GM19455 (cell line): ENCODE measurements around the gene PPP1R3F.

Experiments
- ATAC-seq: cut with Tn5 transposase; IDR thresholded peaks from one replicate; pipeline ENCODE4 v1.9.1; 2021; ENCODE audit not compliant: unreplicated experiment

Gene PPP1R3F, protein sequence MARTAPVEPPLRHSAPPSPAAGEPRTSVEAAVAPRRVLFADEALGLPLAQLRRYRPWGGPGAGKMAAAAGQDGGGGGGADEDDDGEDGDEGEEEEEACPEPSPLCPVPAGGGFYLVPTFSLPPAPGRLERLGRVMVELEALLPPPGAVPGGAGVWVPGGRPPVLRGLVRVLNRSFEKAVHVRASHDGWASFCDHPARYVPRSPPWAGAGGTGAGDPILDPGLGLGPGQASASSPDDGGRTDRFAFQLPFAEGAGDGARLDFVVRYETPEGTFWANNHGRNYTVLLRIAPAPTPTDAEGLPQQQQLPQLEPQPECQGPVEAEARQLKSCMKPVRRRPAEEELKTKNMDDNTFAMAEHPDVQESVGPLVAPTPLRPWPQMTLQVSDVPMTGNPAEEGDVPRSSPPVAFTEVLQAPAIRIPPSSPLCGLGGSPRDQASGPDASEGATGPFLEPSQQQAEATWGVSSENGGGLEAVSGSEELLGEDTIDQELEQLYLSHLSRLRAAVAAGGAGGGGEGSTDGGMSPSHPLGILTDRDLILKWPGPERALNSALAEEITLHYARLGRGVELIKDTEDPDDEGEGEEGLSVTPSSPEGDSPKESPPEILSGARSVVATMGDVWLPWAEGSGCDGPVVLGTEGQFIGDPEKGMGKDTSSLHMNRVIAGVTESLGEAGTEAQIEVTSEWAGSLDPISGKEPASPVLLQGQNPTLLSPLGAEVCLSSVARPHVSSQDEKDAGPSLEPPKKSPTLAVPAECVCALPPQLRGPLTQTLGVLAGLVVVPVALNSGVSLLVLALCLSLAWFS

DNA sequence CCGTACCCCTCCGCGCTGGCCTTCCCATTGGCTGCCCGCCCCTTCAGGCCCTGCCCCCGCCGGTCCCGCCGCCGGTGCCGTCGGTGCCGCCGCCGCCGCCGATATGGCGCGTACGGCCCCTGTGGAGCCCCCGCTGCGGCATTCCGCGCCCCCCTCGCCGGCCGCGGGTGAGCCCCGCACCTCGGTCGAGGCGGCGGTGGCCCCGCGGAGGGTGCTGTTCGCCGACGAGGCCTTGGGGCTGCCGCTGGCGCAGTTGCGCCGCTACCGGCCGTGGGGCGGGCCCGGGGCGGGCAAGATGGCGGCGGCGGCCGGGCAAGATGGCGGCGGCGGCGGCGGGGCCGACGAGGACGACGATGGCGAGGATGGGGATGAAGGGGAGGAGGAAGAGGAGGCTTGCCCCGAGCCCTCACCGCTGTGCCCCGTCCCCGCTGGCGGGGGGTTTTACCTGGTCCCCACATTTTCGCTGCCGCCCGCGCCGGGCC is at the start of gene PPP1R3F:
PPP1R3F (plus strand) TSS at position 27 of the 482 bp plus-strand sequence; CDS start at position 104, 77 bp downstream.
- ATAC-seq = peak; percentile 28

DNA sequence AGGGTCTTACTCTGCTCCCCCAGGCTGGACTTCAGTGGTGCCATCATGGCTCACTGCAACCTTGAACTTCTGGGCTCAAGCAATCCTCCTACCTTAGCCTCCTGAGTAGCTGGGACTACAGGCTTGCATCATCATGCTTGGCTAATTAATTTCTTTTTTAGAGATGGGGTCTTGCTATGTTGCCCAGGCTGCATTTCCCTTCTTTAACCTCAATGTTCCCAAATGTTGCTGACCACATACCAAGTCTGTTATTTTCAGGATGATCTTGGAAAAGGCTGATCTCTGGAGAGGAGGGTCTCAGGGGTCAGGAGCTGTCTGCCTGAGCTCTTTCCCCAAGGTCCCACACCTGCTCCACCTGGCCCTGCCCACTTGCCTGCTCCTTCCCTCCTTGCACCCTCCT is 49.5 kb upstream of the PPP1R3F start:
- ATAC-seq = no peak

DNA sequence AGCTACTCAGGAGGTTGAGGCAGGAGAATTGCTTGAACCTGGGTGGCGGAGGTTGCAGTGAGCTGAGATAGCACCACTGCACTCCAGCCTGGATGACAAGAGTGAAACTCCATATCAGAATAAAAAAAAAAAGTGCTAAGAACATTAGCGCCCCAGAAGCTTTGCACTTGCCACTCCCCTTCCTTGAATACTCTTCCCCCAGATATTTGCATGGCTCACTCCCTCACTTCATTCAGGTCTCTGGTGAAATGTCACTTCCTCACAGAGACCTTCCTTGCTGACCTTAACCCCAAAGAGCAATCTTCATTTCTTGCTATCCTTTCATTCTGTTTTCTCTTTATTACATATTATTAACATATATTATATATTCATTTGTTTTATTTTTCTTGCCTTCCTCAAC is 47.7 kb upstream of the PPP1R3F start:
- ATAC-seq = no peak

DNA sequence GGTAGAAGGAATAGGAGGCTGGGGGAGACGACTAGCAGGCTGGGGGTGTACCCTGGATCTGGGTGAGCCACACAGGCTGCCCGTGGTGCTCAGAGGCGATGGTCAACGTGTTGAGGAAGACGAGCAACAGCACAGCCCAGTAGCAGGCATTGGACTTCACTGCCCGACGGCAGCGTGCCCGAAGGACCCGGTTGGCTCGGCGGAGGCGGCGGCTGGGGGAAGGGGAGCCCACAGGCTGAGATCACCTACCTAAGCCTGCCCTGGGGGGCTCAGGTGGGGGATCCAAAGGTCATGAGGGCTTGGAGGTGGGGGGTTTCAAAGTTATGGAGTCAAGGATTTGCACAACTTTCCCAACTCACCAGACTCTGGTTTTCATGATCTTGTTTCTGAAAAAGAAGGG is 43.7 kb upstream of the PPP1R3F start:
- ATAC-seq = no peak

DNA sequence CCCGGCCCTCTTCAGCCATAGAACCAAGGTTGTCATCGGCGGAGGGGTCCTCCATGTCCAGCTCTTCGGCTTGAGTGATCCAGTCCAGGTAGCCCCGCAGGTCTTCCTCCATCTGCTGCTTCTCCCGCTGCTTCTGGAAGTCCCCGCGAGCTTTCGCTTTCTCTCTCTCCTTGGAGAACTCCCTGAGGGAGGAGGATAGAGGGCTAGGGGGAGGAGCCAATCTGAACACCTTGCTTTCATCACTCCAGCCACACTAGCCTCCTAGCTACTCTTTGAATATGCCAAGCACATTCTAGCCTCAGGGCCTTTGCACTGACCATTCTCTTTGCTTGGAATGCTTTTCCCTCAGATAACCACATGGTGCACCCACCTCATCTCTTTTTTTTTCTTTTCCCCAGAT is 42.6 kb upstream of the PPP1R3F start:
- ATAC-seq = no peak

DNA sequence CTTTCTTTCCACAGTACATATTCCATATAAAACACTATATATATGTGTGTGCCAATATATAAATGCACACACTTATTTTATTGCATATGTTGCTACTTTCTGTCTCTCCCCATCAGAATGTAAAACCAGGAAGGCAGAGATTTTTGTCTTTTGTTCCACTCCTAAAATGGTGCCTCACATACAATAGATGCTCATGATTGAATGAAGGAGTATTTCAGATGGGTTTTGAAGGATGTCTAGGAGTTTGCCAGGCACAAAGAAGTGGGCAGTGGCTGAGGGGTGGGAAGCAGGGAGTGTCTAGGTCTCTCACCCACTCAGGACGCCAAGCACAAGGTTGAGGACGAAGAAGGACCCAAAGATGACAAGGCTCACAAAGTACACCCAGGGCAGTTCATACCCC is 41.9 kb upstream of the PPP1R3F start:
- no peak for ATAC-seq

DNA sequence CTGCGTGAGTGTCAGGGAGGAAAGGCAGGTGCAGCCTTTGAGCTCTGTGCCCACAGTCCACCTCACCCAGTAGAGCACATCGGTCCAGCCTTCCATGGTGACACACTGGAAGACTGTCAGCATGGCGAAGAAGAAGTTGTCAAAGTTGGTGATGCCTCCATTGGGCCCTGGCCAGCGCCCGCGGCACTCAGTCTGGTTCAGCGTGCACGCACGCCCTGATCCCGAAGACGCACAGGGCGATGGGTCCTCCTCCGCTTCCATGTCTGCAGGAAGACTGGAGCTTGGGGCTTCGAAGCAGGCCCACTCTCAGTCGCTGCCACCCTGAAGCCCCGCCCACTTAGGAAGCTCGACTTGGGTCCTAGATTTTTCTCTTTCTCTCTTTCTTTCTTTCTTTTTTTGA is 41.4 kb upstream of the PPP1R3F start:
- no peak for ATAC-seq

DNA sequence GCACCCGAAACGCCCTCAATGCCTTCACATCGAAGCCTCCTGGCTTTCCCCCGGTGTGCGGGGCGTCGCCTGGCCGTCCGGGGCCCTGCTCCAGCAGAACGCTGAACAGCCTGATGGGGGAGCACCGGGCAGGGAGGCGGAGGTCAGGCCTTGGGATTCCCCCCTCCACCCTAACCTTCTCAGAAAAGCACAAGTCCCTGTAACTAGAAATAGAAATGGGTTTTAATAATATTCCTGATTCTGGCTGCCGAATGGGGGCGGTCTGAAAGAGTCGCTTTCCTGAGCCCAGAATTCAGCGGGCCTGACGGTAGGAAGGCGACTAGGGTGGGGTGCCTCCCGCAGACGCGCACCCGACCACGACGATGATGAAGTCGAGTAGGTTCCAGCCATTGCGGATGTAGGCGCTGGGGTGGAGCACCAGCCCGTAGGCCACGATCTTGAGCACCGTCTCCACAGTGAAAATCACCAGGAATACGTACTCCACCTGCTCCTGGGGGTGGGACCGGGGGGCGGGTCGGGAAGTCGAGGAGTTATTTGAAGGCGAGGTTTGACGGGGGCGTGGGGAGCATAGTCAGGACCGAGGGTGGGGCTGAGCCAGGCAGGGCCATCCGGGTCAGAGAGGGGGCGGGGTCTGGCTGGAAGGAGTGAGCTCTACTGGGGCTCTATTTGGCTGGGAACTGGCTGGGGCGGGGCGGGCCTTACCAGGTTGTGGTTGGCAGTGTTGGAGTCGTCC is 38.9 kb upstream of the PPP1R3F start:
- ATAC-seq = peak; percentile 70

DNA sequence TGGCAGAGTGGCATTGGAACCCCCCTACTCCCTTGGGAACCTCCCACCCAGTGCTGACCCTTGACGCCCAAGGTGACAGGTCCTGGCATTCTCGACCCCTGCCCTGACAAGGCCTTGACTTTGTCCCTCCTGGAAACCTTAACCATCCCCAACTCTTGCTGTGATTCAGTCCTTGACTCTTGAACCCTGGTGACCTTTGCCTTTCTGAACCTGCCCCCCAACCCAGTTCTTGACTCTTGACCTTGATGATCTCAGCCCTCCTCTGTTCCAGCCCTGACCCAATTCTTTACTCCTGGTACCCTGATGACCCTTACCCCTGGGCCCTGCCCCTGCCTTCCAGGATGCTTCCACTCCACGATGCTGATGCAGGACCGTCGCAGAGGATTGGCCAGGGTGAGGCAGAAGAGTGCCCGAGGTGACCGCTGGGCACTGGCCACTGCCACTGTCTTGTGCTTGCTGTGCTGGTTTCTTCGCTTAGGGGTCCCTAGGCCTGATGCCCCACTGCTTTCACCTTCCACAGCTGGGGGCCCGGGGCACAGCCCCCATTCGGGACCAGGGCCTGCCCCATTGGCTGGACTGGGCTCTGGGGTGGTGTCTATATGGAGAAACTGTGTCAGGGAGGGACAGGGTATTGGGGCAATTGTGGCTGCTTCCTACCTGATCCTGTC is 38.1 kb upstream of the PPP1R3F start:
- ATAC-seq = no peak

DNA sequence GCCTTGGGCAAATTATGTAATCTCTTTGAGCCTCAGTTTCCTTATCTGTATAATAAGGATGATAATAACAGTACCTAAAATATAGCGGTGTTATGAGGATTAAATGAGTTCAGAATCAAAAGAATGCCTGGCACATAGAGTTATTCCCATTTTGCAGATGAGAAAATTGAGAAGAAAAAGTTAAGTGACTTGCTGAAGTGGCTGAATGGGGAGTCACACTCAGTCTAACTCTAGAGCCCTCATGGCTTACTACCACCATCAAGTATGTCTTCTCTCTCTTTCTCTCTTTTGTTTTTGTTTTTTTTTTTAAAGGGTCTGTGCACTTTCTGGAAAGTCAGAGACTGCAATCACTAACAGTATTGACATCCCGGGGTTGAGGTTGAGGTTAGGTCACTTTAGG is 37.1 kb upstream of the PPP1R3F start:
- no peak for ATAC-seq

DNA sequence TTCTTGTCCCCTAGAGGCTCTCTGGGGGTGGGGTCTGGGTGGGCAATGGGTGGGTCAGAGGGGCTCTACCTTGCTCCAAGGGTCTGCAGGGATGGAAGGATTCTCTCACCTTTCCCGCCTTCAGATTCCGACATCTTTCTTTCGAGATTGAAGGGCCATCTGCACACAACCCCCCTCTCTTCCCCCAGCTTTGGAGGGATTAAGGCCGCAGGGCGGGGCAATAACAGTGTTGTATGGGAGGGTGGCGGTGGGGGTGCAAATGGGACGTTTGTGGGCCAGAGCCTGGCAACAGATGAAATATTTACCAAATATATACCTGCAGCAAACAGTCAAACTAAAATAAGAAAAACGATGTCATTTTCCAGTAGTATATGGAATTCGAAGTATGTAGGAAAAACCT is 36.4 kb upstream of the PPP1R3F start, which contains the start of gene CACNA1F:
CACNA1F (minus strand) TSS at position 165 of the 400 bp plus-strand sequence; CDS start at position 134, 31 bp downstream.
- no peak for ATAC-seq

DNA sequence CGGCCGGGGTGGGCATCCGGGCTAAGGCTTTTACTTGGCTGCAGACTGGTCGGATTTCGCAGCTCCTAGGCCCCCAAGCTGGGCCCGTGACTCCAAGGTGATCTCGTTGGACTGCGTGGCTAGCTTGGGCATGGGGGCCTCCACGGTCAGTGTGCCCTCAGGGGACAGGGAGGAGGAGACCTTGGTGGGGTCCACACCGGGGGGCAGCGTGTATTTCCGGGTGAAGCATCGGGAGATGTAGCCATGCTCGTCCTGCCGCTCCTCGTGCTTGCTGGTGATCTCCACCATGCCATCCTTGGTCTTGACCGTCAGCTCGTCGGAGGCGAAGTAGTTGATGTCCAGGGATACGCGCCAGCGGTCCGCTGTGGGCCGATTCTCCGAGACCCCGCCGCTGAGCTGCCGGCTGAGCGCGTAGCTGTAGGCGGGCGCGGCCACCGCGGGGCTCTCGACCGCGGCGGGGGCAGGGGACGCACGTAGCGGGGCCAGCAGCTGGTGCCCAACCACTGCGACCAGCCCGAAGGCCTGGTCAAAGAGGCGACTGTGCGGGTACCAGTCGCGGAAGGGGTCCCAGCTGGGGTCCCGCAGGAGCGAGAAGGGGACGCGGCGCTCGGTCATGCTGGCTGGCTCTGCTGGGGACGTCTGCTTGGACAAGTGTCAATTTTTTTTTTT is 35.6 kb upstream of the PPP1R3F start:
- ATAC-seq = no peak

DNA sequence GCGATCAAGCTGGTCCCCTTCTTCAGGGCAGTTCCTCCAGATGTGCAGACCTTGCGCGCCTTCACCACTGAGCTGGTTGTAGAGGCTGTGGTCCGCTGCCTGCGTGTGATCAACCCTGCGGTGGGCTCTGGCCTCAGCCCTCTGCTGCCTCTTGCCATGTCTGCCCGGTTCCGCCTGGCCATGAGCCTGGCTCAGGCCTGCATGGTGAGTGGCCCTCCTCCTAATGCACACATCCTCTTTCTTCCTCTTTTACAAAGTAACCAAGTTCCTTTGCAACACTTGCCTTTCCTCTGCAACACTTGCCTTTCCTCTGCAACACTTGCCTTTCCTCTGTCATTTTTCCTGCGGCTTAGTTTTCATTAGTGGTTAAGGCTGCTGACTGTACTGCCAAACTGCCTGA is 32.5 kb upstream of the PPP1R3F start:
- ATAC-seq = no peak

DNA sequence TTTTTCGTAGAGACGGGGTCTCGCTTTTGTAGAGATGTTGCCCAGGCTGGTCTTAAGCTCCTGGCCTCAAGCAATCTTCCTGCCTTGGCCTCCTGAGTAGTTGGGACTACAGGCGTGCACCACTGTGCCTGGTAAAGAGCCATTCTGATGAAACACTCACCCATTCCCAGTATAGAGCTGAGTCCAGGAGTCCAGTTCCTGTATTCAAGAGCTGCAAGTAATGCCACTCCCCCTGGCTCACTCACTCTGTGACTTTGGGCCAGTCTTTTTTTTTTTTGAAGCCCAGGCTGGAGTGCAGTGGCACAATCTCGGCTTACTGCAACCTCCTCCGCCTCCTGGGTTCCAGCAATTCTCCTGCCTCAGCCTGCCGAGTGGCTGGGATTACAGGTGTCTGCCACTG is 30.9 kb upstream of the PPP1R3F start:
- ATAC-seq = no peak

DNA sequence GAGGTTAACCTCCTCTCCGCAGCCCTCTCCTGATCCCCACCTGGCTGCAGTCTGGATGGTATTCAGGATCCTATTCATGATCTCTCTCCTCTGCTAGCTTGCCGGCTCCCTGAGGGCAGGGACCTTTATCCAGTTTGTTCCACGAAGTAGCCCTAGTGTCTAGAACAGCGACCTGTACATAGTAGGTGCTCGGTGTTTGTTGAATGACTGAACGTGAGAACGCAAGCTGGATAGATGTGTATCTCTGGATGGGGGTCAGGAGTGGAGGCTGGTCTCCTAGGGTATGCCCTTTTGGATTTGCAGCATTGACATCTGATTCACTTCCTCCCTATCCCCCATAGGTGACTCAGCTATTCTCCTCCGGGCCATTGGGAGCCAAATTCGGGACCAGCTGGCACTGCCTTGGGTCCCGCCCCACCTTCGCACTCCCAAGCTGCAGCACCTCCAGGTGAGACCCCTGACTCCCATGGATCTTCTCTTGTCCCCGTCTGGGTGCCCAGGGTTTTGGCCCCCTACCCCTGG is 27.0 kb upstream of the PPP1R3F start:
- ATAC-seq = no peak

DNA sequence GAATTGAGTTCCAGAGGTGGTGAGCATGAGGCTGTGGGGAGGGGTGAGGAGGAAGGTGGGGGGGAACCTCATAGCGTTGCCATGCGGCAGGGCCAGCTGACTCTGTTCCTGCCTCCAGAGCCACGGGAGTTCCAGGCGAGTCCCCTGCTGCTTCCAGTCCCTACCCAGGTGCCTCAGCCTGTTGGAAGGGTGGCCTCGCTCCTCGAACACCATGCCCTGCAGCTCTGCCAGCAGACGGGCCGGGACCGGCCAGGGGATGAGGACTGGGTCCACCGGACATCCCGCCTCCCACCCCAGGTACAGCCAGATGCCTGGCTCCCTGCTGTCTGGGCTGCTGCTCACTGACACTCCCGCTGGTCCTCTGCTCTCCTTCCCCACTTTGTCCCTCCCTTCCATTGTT is 26.4 kb upstream of the PPP1R3F start:
- ATAC-seq = no peak

DNA sequence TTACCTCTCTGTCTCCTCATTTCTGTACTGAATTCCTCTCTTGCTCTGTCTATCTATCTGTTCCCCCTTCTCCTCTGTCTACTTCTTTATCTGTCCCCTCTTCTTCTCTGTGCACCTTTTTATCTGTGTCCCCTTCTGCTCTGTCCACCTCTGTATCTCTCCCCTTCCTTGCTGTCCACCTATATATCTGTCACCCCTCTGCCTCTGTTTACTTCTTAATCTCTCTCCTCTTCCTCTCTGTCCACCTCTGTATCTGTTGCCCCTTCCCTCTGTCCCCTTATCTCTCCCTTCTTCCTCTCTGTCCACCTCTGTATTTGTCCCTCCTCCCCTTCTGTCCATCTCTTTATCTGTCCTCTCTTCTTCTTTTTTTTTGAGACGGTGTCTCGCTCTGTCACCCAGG is 25.4 kb upstream of the PPP1R3F start:
- ATAC-seq = no peak

DNA sequence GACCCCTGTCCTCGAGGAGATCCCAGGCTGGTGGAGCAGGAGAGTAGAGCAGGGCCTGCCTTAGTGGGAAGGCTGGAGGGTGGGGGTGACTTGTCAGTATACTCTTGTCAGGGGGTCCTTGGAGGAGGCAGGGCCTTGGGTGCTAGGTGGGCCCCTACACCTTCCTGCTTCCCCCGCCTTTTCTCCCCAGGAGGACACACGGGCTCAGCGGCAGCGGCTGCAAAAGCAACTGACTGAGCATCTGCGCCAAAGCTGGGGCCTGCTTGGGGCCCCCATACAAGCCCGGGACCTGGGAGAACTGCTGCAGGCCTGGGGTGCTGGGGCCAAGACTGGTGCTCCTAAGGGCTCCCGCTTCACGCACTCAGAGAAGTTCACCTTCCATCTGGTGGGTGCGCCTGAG is 23.1 kb upstream of the PPP1R3F start:
- no peak for ATAC-seq

DNA sequence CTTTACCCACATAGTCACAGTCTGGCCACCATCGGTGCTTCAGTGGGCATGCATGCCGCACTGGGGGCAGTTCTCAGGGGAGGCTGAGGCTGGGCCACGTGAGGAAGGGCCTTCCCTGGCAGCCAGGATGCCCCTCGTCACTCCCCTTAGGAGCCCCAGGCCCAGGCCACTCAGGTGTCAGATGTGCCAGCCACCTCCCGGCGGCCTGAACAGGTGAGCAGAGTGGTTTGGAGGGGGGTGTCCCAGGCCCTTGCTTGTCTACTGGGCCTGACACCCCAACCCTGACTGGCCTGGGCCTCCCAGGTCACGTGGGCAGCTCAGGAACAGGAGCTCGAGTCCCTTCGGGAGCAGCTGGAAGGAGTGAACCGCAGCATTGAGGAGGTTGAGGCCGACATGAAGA is 22.2 kb upstream of the PPP1R3F start:
- ATAC-seq = no peak
